Nephron progenitor cell (in vitro differentiated cells): ENCODE results near the gene LDLRAD3.

Source experiments
- DNase-seq: peaks from one replicate; pipeline ENCODE4 v3.0.0; 2021
- H3K27ac Mint-ChIP-seq: 2 replicates; pipeline ENCODE4 v1.8.0; 2021; ENCODE audit warnings: mild to moderate bottlenecking, moderate library complexity, mixed read lengths
- H3K27me3 Mint-ChIP-seq: 2 replicates; pipeline ENCODE4 v1.8.0; 2021; ENCODE audit warnings: mild to moderate bottlenecking, low read depth, mixed read lengths; ENCODE audit not compliant: poor library complexity
- H3K36me3 Mint-ChIP-seq: 2 replicates; pipeline ENCODE4 v1.8.0; 2021; ENCODE audit warnings: low read depth, mixed read lengths
- H3K4me1 Mint-ChIP-seq: 2 replicates; pipeline ENCODE4 v1.8.0; 2021; ENCODE audit warnings: mixed read lengths
- H3K4me3 Mint-ChIP-seq: 2 replicates; pipeline ENCODE4 v1.8.0; 2021; ENCODE audit warnings: mild to moderate bottlenecking, moderate library complexity, mixed read lengths
- H3K9me3 Mint-ChIP-seq: 2 replicates; pipeline ENCODE4 v1.8.0; 2021; ENCODE audit warnings: mild to moderate bottlenecking, moderate library complexity, mixed read lengths
- TF ChIP-seq, protein P1 (sequence below): fragments of 200-600 bp; sonication (generic); IDR thresholded peaks from 2 replicates; pipeline ENCODE4 v1.5.0; 2021; ENCODE audit warnings: antibody characterized with exemption

The LDLRAD3 gene

GRCh38 chr11:36240173-36240572 is 296.3 kb downstream of the LDLRAD3 start:
- TF ChIP-seq, protein P1, sequence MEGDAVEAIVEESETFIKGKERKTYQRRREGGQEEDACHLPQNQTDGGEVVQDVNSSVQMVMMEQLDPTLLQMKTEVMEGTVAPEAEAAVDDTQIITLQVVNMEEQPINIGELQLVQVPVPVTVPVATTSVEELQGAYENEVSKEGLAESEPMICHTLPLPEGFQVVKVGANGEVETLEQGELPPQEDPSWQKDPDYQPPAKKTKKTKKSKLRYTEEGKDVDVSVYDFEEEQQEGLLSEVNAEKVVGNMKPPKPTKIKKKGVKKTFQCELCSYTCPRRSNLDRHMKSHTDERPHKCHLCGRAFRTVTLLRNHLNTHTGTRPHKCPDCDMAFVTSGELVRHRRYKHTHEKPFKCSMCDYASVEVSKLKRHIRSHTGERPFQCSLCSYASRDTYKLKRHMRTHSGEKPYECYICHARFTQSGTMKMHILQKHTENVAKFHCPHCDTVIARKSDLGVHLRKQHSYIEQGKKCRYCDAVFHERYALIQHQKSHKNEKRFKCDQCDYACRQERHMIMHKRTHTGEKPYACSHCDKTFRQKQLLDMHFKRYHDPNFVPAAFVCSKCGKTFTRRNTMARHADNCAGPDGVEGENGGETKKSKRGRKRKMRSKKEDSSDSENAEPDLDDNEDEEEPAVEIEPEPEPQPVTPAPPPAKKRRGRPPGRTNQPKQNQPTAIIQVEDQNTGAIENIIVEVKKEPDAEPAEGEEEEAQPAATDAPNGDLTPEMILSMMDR = no peak
- H3K9me3 Mint-ChIP-seq = peaks cover 3% of the 10 kb centered on the region
- no peak overlapping the region for H3K27ac Mint-ChIP-seq
- H3K27me3 Mint-ChIP-seq = peaks cover 3% of the 10 kb centered on the region
- H3K4me3 Mint-ChIP-seq = no peak overlapping the region
- peaks cover 31% of the 10 kb centered on the region for H3K36me3 Mint-ChIP-seq
- DNase-seq = no peak
- no peaks in the 10 kb centered on the region for H3K4me1 Mint-ChIP-seq

DNA sequence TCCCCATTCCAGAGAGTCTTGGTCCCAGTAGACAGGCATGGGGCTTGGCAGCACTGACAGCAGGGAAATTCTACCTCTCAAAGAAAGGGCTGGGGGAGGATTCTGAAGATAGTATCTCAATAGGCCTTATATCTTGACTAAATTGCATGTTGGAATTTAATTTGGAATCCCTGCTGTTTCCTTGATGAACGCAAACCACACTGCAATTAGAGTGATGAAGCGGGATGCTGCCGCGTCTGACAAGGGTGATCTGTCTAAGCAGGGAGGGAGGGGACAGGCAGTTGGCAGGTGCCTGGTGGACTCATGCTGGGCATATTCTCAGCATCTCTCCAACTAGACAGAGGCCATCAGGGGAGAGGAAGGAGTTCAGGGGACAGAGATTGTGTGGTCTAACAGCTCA is 296.9 kb downstream of the LDLRAD3 start:
- H3K36me3 Mint-ChIP-seq = peaks cover 36% of the 10 kb centered on the region
- DNase-seq = no peak
- H3K27me3 Mint-ChIP-seq = peaks cover 3% of the 10 kb centered on the region
- H3K4me1 Mint-ChIP-seq = no peaks in the 10 kb centered on the region
- no peak overlapping the region for H3K27ac Mint-ChIP-seq
- H3K9me3 Mint-ChIP-seq = peaks cover 7% of the 10 kb centered on the region
- TF ChIP-seq, protein P1 = no peak
- no peak overlapping the region for H3K4me3 Mint-ChIP-seq

DNA sequence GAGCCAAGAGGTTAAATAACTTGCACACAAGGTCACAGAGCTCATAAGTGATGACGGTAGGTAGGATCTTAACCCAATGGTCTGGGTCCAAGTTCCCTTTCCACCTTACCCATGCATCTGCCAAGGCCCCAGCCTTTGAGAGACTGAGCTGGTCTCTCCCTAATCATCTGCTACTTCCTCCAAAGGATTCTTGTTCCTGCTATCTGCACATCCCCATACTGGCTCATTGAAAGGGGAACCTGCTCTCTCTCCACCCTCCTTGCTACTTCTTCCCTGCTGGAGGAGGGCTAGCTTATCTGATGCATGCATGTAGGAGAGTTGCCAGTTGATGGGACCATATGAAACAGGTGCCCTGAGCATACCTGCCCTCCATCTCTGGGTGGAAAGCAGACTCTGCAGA is 297.6 kb downstream of the LDLRAD3 start:
- no peaks in the 10 kb centered on the region for H3K4me1 Mint-ChIP-seq
- H3K27ac Mint-ChIP-seq = no peak overlapping the region
- peaks cover 37% of the 10 kb centered on the region for H3K36me3 Mint-ChIP-seq
- no peak for DNase-seq
- no peak overlapping the region for H3K4me3 Mint-ChIP-seq
- TF ChIP-seq, protein P1 = no peak
- H3K9me3 Mint-ChIP-seq = peaks cover 7% of the 10 kb centered on the region
- H3K27me3 Mint-ChIP-seq = peaks cover 3% of the 10 kb centered on the region

- no peak overlapping the region for H3K27ac Mint-ChIP-seq
- no peak for DNase-seq
- H3K4me1 Mint-ChIP-seq = no peaks in the 10 kb centered on the region
- H3K9me3 Mint-ChIP-seq = peaks cover 7% of the 10 kb centered on the region
- H3K36me3 Mint-ChIP-seq = peaks cover 29% of the 10 kb centered on the region
- H3K27me3 Mint-ChIP-seq = peaks cover 3% of the 10 kb centered on the region
- TF ChIP-seq, protein P1 = no peak
- H3K4me3 Mint-ChIP-seq = no peak overlapping the region
These were observed 299.8 kb downstream of the LDLRAD3 start for GRCh38 chr11:36243641-36244040.

DNA sequence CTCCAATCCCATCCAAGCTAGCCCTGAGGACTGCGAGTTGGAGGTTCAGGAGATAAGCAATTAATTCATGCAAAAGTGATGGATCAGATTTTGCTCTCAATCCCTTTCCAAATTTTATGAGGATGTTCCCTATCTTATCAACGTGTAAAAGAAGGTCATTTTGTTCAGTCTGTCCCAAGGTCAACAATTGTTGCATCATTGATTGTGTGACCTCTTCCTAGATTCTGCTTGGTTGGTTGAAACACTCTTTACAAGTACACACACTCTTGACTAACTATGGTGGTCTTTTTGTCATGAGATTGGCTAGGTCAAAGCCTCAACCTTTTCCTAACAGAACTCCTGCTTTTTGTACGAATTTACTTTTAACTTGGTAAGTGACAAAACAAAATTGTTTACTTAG is 303.6 kb downstream of the LDLRAD3 start:
- Mint-ChIP-seq H3K4me1 (peaks cover 7% of the 10 kb centered on the region), H3K27ac (no peak overlapping the region), H3K9me3 (peaks cover 15% of the 10 kb centered on the region), H3K4me3 (no peak overlapping the region), H3K36me3 (peaks cover 30% of the 10 kb centered on the region), H3K27me3 (peaks cover 6% of the 10 kb centered on the region)
- DNase-seq = no peak
- TF ChIP-seq, protein P1 = no peak

- Mint-ChIP-seq H3K9me3 (peaks cover 15% of the 10 kb centered on the region), H3K27ac (no peak overlapping the region), H3K4me3 (no peak overlapping the region), H3K36me3 (peaks cover 26% of the 10 kb centered on the region), H3K27me3 (peaks cover 6% of the 10 kb centered on the region), H3K4me1 (peaks cover 8% of the 10 kb centered on the region)
- no peak for DNase-seq
- TF ChIP-seq, protein P1 = no peak
These were observed 304.6 kb downstream of the LDLRAD3 start for GRCh38 chr11:36248436-36248835.
